HG02588 (cell line): Measurements from ENCODE around the gene ASIC3.

Experiments used
- ATAC-seq: cut with Tn5 transposase; IDR thresholded peaks from one replicate; pipeline ENCODE4 v1.9.1; 2021; ENCODE audit warnings: mild to moderate bottlenecking, moderate library complexity; ENCODE audit not compliant: unreplicated experiment

ASIC3 gene

DNA sequence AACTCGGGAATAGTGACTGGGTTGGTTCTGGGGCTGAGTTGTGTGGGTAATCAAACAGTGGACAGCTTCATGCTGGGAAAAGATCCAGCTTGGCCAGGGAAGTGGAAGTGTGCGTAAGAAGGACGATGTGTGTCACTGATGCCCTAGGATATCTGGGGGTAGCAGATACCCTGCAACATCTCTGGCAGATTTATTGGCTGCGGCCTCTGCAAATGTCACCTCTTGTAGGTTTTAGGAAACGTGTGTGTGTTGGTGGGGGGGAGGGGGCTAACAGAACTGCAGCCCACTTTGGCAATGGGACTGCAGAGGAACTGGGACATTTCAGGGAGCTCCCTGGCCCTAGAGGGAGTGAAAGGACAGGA, 37.0 kb downstream of the ASIC3 start:
- ATAC-seq: no peak

DNA sequence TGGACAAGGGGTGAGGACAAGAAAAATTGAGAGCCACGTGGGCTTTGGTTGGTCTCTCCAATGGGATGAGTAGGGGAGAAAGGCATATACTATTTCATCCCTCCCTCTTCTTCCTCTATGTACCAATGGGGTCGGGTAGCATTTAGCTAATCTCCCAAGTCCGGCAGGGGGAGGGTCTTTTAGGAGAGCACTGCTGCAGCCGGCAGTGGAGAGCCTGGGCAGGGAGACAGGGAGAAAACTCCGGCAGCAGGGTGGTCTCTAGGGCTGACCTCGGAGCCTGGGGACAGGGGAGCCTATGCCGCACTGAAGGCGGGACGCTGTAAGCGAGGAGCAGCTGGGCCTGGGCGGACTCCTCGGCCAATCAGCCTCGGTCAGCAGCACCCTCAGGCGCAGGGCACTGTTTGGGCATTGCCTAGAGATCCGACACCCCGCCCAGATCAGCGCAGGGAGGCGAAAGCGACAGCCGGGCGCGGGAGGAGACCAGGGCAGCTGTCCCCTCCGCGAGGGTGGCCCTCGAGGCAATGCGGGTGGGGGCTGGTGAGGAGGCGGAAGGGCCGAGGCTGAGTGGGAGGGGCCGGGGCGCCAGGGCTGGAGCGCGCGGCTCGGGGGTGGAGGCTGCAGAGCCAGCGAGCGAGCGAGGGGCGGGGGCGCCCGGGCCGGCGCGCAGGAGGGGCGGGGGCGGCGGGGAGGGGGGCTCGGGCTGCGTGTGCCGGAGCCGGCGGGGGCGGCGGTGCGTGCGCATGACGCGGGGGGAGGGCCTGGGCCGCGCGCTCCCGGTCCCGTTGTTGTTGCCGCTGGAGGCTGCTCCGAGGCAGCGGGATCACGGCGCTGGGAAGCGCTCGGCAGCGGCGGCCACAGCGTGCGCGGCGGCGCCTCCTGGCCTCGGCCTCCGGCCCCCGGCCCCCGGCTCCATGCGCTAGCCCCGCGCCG, 37.6 kb downstream of the ASIC3 start, which contains the start of gene AGAP3:
Gene AGAP3 (plus strand): TSS at position 785 of the 930 bp plus-strand sequence. CDS start 267 bp downstream, outside the sequence.
- ATAC-seq: peak; percentile 41

DNA sequence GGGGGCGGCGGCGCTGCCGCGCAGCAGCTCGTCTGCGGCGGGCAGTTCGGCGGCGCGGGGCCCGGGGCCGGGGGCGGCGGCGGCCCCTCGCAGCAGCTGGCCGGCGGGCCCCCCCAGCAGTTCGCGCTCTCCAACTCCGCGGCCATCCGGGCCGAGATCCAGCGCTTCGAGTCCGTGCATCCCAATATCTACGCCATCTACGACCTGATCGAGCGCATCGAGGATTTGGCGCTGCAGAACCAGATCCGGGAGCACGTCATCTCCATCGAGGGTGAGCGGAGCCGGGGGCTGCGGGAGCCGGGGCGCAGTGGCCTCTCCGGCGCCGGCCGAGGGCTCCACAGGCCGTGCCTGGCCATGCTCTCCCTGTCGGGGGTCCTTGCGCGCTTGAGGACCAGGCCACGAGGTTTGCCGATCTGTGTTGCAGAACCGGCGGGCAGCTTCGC, 38.5 kb downstream of the ASIC3 start:
- no peak for ATAC-seq

DNA sequence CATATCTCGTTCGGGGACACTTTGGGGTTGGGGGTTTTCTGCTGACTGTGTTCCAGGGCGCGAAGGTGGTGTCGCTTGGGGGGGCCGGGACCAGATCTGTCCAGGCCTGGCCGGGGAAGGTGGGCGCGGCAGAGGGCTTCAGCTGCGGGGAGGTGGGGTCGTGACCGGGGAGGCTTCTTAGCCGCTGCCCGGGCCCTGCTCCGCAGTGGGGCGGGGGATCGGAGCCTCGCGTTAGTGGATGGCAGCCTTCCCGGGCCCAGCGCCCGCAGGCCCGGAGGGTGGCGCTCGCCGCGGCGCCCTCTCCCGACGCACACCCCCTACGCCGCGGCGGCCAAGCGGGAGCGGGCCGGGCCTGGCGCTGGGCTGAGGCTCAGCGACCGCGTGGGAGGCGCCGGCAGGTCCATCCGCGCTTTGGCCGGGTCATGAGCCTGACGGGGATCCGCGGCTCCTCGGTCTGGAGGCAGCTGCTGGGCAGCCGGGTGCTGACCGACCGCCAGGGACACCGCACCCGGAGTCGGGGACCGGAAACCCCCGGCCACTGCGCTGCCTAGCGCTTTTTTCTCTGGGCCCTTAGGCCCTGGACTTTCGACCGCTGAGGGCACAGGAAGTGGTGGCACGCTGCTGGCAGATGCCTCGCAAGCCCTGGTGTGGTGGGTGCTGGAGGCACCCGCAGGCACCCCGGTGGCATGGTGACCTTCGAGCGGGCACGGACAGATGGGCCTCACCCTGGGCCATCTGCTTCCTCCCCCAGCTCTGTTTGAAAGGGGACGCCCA, 39.1 kb downstream of the ASIC3 start:
- peak; percentile 27 for ATAC-seq

DNA sequence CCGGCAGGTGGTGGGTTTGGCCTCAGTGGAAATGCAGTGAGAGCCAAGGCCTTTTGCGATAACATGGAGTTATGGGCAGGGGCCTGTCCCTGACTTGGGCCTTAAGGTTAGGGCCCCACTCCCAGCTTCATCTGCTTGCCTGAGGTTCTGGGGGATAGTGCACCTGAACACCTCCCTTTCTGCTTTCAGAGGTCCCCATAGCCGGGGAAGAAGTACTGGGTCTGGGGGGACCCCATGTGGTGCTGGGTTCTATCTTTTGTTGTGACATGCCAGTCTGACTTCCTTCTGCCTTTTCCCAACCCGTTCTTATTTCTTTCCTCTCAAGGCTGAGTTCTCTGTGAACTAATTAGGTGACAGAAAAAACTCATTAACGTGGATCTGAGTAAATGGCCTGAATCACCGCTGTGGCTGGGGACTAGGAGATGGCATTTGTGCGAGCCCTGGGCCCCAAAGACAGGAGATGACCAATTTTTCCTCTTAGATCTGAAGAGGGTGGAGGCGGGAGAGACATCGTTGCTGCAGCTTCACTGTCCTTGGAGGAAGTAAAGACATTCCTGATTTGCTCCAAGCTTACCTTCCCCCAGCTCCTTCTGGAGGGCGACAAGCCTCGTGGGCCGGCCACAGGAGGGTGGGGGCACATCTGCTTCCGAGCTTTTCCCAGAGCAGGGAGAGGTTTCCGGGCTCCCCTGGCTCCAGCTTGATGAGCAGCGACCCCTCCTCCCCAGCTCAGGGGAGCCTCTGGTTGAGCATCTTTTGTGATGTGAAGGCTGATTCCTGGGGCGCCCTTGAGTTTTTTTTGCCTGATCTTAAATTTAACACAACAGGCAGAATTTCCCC, 39.9 kb downstream of the ASIC3 start:
- no peak for ATAC-seq

- no peak for ATAC-seq
Observed at GRCh38 chr7:151088856-151089699, 40.7 kb downstream of the ASIC3 start.

DNA sequence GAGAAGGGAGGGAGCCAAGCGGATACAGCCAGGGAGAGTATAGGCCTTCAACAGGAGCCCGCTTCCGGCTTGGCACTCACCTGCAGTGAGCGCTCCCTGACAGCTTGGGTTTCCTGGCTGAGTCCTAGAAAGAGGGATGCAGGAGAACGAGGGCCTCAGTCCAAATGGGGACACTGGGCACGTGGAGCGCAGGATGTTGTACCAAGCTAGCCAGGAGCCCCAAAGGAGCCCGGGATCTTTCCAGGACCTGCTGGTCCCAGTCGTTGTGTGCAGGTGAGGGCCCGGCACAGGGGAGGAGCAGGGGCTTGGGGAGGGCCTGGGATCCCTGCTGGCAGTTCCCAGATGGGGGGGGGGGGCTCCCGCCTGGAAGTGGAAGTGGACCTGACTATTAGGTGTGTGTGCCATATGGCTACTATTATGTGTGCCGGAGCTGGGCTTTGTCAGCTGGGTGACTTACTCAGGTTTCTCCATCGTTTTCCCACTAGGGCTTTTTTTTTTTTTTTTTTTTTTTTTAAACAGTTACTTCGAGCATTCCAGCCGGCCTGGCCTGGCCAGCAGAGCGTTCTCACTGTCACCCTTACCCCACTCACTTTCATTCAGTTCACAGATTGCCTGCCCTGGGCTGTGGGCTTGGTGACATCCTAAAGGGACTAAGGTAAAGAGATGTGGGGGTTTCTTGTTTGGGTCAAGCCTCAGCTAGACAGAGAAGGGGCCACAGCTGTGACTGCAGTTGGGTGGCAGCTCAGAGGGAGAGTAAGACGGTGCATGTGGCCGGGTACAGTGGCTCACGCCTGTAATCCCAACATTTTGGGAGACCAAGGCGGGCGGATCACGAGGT, 41.8 kb downstream of the ASIC3 start:
- ATAC-seq: no peak

- ATAC-seq: no peak
Observed at GRCh38 chr7:151091003-151091402, 42.7 kb downstream of the ASIC3 start.

DNA sequence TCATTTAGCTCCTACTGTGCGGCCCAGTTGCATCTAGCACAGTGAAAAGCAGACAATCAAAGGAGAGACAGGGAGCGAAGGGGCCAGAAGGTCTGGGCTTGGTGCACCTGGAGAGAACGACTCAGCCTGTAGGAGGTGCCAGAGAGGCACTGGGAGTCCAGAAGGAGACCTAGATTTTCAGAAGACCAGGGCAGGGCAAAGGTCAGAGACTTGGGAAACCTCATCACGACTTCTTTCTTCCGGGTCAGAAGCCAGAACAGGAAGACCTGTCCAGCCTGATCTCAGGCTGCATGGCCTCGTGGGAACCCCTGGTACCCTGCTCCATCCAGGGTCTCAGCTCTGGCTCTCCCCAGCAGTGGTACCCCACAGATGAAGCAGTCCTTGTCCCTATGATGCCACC, 43.1 kb downstream of the ASIC3 start:
- no peak for ATAC-seq

DNA sequence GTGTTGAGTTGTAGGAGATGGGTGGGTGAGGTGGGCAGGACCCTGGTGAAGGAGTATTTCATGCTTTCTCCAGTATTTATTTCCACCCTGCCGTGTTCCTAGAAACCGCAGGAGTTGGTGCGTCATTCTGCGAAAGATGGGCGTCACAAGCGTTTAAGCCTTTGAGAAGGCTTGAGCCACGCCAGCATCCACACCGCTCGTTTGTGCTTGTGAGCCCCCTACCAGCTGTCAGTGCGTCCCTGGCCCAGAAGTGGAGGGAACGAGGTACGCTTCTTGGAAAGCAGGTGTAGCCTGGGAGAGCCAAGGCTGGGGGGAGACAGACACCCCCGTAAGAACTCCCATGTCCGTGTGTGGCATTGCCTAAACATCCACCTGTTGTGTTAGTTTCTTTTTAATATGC, 43.7 kb downstream of the ASIC3 start:
- no peak for ATAC-seq

GRCh38 chr7:151093748-151094147, 45.4 kb downstream of the ASIC3 start:
- ATAC-seq: no peak

GRCh38 chr7:151094675-151095074, 46.3 kb downstream of the ASIC3 start:
- ATAC-seq: no peak

- no peak for ATAC-seq
Observed at GRCh38 chr7:151095123-151095797, 46.9 kb downstream of the ASIC3 start.

- ATAC-seq: no peak
Observed at GRCh38 chr7:151095828-151096475, 47.6 kb downstream of the ASIC3 start.

DNA sequence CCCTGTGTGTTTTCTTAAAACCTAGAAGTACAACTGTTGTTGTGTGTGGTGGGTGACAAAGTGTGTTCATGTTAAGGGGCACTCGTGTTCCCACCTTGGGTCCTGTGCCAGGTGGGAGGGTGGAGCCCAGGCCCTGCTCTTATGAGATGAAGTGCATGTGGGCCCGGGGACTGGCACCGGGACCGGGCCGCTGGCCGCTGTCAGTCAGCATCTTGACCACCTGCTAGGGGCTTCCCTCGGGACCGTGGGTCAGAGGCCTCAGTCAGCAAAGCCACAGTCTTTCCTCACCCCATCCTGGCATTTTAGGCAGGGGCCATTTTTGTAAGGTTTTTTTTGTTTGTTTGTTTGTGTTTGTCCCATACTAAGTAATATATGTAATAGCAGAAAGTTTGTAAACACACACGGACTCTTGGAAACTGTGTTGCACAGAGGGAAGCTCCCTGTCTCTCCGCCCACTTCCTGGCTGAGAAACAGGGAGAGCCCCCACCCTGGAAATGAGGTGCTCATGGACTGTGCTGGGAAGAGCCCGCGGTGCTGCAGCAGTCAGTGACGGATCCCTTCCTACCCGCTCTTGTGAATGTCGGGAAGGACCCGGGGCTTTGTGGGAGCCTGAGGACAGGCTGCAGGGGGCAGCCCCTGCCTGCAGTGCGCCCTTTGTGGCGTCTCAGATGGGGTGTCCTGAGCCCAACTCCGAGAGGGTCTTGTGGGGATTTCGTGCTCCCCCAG, 51.3 kb downstream of the ASIC3 start:
- ATAC-seq: no peak

DNA sequence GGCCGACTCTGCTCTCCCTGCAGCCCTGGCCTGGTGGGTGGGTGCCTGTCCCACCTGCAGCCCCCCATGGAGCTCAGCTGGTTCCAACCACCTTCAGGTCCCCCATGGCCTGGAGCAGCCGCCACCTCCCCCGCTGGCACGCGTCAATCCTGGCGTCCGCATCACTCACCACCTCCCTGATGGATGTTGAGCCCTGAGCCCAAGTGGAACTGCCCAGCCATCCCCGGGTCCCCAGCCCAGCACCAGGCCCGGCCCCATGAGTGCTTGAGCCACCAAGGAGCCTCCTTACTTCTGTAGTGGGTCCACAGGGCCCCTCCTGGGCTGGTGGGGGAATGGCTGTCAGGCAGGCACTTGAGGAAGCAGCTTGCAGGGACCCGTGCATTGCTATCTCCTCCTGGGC, 52.6 kb downstream of the ASIC3 start:
- ATAC-seq: no peak

GRCh38 chr7:151101621-151102396, 53.5 kb downstream of the ASIC3 start:
- ATAC-seq: no peak
